HG03175 (cell line): ENCODE data around the gene GRAMD1A.
"Not testable (repeated sequence)": the region's sequence is repeated elsewhere in the genome, so short reads cannot be mapped to it uniquely, and the experiment has no call there.

Source experiments
- ATAC-seq: cut with Tn5 transposase; IDR thresholded peaks from one replicate; pipeline ENCODE4 v1.9.1; 2021; ENCODE audit warnings: mild to moderate bottlenecking, moderate library complexity; ENCODE audit not compliant: unreplicated experiment

GRAMD1A gene

DNA sequence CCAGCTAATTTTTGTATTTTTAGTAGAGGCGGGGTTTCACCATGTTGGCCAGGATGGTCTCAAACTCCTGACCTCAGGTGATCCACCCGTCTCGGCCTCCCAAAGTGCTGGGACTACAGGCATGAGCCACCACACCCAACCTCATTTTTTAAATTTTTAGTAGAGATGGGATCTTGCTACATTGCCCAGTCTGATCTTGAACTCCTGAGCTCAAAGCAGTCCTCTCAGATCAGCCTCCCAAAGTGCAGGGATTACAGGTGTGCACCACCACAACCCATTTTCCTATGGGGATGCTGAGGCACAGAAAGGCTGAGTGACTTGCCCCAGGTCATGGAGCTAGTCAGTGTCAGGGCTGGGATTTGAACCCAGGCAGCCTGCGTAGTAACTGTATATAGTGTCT is 51.1 kb downstream of the GRAMD1A start:
- ATAC-seq: not testable (repeated sequence)

DNA sequence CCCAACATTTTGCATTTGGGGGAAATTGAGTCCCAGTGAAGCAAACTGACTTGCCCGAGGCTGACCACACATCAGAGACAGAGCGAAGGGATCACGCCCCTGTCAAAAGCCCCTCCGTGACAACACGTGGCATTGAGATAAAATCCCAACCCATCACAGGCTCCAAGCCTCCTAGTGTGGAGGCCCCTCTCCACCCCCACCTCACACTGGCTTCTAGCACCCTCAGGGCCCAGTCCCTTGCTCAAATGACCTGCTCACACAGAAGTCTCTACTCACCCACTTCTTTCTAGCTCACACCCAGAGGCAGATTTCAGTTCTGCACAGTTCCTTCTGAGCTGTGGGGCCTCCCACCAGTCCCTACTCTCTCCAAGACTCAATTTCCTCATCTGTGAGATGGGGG is 51.7 kb downstream of the GRAMD1A start:
- no peak for ATAC-seq

DNA sequence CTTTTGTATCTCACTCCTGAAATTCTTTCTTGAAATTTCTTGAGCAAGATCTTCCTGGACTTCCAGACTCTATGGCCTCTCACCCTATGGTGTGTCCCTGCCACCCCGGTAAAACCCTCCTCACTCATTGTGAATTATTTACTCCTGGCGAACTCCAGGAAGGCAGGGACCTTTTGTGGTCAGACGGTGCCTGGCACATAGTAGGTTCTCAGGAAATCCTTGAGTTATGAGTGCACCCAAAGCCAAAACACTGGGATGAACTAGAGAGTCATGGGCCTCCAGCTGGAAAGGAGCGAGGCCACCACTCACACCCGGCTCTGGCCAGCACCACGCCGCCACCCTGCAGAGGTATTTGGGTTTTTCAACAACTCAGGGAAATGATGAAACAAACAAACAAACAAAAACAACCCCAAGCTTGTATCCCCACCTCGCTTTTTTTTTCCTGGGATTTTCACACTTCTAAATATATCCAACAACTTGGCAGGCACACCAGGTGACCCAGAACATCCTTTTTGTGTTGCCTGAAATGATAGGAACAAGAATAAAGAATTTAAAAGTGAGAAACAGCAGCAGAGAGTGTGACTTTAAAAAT is 52.6 kb downstream of the GRAMD1A start:
- no peak for ATAC-seq

DNA sequence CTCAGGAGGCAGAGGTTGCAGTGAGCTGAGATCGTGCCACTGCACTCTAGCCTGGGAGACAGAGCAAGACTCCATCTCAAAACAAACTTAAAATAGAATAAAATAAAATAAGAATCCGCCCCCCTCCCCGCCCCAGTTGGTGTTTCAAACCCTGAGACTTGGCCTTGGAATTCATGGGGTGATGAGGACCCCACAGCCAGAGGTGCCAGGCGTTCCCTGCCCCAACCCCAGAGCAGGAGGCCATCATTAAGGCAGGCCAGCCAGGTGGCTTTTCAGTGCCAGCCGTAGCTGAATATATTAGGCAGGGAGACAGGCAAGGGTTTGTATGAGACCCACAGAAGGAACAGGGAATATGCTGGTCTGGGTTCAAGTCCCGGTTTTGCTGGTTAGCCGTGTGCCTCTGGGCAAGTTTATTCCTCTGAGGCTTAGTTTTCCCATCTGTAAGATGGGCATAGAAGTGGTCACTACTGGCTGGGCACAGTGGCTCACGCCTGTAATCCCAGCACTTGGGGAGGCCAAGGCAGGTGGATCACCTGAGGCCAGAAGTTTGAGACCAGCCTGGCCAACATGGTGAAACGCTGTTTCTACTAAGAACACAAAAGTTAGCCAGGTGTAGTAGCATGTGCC is 53.7 kb downstream of the GRAMD1A start:
- no peak for ATAC-seq

DNA sequence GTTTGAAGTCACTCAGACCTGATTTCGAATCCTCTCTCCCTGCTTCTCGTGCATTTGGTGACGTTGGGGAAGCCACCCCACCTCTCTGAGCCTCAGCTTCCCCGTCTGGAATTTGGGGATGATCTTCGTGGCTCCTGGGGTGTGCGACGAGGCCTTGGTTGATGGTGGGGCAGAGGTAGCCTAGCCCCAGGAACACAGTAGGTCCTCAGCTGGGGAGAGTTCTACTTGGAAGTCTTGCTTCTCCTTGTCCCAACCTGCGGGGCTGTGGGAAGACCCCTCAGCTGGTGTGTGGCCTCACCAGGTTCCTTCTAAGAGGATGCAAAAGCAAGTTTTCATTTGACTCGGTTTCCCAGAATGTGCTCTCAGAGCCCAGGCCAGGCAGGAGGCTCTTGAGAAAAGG is 54.5 kb downstream of the GRAMD1A start:
- no peak for ATAC-seq

DNA sequence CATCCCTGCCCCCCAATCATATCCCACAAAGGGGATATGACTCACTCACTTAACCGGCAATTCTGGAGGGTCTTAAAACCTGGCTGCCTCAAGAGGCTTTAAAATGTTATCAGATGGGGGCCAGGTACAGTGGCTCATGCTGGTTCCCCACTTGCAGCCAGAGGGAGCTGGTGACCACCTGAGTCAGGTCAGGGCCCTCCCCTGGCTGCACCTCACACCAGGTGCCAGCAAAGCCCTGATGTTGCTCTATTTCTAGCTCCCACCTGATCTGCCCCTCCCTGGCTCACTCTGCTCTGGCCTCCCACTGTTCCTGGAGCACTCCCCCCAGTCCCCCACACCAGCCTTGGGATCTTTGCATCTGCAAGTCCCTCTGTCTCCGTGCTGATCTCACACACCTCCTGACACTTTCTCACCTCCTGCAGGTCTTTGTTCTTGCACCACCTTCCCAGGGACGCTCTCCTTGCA is 55.6 kb downstream of the GRAMD1A start:
- ATAC-seq: no peak

DNA sequence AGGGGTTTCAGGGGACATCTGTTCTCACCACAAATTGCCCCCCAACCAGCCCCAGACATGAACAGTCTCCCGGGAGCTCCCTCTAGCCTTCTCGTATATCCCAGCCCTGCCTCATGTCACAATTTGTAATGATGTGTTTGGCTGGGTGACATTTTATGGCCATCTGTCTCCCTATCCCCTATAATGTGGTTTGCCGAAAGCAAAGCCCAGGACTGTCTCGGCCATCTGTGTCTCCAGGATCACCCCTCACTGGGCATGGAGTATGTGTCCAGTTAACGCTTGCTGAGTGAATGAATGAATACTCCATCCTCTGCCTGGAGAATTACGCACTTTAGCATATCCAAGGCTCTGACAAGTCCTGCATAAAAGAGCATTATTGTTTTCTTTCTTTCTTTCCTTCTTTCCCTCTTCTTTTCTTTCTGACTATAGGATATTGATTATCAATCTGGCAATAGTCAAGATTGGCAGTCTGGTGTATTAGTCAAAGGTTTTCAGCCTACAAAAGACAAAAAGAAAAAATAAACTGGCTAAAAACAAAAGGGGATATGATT is 56.5 kb downstream of the GRAMD1A start:
- no peak for ATAC-seq

DNA sequence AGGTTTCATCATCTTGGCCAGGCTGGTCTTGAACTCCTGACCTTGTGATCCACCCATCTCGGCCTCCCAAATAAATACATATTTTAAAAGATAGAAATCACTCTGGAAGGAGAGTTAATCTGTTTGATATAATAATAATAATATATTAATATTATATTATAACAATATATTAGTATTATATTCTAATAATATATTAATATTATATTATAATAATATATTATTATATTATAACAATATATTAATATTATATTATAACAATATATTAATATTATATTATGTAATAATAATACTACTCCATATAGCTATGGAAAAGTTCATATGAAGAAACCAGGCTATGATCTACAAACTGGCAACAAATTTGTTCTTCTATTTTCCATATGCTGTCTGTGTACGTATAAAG is 58.2 kb downstream of the GRAMD1A start:
- ATAC-seq: no peak

DNA sequence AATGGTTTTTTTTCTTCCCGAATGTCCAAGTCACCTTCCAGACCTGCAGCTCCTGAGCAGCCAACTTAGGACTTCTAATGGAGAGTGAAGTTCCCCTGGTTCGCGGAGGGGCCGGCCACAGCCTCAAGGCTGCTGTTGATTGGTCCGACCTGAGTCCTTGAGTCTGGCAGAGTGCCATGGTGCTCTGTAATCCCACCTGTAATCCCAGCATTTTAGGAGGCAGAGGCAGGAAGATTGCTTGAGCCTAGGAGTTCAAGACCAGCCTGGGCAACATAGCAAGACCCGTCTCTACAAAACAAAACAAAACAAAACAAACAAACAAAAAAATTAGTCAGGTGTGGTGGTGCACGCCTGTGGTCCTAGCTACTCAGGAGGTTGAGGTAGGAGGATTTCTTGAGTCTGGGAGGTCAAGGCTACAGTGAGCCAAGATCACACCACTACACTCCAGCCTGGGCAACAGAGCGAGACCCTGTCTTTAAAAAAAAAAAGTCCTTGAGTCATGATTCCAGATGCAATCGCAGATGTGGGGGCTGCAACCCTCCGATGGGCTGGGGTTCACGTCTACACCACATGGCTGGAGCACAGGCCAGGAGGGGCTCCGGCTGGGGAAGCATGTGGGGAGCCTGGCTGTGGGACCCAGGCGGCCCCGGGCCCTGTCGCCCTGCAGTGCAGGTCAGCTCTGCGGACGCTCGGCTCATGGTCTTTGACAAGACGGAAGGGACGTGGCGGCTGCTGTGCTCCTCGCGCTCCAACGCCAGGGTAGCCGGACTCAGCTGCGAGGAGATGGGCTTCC is 59.1 kb downstream of the GRAMD1A start:
- ATAC-seq: no peak

DNA sequence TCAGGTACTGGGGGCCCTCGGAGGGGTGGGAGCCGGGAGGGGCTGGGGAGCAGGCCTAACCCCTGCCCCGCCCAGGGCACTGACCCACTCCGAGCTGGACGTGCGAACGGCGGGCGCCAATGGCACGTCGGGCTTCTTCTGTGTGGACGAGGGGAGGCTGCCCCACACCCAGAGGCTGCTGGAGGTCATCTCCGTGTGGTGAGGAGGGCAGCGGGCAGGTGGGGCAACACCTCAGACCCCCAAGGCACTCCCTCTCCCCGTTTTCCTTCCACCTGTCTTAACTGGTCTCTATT is 59.6 kb downstream of the GRAMD1A start:
- no peak for ATAC-seq

DNA sequence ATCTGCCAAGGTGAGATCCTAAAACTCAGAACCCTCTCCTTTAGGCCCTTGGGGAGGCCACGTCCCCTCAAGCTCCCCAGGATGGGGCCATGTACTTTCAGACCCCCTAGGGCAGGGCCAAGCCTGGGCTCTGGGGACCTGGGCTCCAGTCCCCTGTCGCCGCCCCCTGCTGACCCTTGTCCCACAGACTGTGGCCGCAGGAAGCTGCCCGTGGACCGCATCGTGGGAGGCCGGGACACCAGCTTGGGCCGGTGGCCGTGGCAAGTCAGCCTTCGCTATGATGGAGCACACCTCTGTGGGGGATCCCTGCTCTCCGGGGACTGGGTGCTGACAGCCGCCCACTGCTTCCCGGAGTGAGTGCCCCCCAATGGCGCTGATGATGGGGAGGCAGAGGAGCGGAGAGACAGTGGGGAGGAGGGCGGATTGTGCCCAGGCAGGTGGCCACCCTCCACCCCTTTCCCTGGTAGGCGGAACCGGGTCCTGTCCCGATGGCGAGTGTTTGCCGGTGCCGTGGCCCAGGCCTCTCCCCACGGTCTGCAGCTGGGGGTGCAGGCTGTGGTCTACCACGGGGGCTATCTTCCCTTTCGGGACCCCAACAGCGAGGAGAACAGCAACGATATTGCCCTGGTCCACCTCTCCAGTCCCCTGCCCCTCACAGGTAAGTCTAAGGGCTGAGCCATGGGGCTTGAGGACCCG is 60.2 kb downstream of the GRAMD1A start:
- ATAC-seq: no peak

DNA sequence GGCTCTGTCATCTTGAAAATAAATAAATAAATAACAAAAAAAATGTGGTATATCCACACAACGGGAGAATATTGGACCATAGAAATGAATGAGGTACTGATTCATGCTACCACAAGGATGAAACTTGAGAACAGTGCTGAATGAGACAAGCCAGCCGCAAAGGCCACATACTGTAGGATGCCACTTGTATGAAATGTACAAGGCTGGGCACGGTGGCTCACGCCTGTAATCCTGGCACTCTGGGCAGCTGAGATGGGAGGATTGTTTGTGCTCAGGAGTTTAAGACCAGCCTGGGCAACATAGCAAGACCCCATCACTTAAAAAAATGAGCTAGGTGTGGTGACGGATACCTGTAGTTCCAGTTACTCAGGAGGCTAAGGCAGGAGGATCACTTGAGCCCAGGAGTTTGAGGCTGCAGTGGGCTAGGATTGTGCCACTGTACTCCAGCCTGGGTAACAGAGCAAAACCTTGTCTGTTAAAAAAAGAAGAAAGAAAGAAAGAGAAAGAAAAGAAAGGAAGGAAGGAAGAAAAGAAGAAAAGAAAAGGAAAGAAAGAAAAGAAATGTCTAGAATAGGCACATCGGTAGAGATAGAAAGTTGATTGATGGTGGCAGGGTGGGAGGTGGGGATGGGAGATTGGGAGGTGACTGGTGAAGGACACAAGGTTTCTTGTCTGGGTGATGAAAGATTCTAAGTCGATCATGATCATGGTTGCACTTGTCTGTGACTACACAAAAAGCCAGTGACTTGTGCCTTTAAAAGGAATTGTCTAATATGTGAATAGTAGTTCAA is 61.7 kb downstream of the GRAMD1A start:
- ATAC-seq: no peak

DNA sequence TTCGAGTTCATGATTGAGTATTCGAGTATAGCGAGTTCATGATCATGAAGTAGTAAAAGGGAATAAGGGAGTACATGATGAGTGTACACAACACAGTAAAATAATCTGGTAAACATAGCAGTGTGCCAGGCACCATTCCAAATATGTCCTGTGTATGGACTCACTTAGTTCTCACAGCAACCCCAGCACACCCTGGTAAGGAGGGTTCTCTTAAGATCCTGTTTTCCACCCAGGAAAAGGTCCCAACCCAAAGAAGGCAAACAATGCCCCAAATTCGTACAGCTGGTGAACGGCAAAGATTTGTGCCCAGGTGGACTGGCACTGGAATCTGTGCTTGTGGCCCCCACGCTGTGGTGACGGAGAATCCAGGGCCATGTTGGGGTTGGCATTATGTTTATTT is 62.8 kb downstream of the GRAMD1A start:
- ATAC-seq: no peak

DNA sequence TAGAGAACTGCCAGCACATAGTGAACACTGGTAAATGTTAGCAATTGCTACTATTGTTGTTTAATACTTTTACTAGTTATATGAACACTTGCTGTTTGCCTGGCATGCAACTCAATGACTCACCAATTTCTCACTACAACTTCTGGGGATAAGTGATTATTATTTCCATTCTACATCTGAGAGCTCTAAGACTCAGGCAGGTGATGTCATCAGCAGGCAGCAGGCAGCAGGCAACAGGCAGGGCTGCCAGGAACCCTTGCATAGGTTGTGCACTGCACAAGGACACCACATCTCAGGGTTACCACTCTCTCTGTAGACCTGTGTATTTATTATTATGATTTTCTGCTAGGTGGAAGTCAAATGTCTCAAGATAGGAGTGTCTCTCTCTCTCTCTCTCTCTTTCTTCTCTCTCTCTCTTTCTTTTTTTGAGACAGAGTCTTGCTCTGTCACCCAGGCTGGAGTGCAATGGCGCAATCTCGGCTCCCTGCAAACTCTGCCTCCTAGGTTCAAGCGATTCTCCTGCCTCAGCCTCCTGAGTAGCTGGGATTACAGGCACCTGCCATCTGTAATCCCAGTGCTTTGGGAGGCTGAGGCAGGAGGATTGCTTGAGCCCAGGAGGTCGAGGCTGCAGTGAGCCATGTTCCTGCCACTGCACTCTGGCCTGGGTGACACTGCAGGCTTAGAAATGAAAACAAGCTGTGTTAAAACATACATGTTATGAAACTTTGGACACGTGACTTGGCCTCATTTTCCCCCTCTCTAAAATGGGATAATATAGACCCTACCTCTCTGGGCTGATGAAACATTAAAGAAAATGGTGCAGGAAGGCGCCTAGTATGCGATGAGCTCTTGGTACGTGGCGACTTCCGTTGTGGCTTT is 64.1 kb downstream of the GRAMD1A start:
- no peak for ATAC-seq

DNA sequence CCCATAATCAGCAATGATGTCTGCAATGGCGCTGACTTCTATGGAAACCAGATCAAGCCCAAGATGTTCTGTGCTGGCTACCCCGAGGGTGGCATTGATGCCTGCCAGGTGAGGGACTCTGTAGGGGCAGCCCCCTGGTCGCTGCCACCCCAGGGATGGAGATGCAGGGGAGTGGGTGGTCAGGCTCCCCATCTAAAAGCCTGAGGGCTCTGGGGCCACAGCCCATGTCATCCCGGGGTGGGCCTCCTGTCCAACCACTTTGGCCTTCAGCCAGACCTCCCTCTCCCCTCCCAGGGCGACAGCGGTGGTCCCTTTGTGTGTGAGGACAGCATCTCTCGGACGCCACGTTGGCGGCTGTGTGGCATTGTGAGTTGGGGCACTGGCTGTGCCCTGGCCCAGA is 65.5 kb downstream of the GRAMD1A start:
- no peak for ATAC-seq

DNA sequence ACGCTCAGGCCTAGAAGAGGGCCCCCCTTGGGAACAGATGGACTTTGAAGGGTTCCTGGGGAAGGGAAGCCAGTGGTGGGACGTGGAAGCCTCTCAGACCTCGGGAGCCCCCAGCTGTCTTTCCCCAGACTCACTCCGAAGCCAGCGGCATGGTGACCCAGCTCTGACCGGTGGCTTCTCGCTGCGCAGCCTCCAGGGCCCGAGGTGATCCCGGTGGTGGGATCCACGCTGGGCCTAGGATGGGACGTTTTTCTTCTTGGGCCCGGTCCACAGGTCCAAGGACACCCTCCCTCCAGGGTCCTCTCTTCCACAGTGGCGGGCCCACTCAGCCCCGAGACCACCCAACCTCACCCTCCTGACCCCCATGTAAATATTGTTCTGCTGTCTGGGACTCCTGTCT is 66.0 kb downstream of the GRAMD1A start:
- ATAC-seq: no peak

DNA sequence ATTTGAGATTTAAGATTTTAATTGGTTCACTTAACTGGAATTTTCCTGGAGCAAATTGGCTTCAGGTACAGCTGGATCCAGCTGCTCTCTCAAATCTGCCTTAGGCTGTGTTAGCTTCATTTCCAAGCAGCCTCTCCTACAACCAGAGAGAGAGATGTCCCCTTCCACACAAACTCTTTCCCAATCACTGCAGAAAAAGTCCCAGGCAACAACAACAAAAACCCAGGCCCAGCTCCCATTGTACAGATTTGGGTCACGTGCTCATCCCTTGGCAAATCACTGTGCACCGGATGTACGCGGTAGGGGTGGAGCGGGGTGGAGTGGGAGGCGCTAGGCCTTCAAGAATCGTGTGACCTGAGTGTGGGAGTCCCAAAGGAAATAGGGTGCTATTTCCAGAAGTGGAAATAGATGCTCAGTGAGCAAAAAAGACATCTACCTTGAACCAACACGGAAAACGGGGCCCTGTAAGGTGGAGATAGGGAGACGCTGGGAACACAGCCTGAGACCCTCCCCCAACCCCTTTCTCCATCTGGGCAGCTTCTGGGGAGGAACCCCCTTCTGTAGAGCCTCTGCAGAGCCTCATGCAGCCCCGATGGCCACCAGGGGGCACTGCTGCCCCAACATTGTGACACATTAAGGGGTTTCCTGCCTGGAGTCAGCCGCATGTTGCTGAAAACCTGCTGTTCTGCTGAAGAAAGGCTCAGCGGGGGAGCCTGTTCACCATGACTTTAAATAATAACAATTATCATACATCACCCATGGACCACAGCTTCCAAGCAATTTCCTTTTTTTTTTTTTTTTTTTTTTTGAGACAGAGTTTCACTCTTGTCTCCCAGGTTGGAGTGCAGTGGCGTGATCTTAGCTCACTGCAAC is 66.8 kb downstream of the GRAMD1A start:
- peak; percentile 82 for ATAC-seq

DNA sequence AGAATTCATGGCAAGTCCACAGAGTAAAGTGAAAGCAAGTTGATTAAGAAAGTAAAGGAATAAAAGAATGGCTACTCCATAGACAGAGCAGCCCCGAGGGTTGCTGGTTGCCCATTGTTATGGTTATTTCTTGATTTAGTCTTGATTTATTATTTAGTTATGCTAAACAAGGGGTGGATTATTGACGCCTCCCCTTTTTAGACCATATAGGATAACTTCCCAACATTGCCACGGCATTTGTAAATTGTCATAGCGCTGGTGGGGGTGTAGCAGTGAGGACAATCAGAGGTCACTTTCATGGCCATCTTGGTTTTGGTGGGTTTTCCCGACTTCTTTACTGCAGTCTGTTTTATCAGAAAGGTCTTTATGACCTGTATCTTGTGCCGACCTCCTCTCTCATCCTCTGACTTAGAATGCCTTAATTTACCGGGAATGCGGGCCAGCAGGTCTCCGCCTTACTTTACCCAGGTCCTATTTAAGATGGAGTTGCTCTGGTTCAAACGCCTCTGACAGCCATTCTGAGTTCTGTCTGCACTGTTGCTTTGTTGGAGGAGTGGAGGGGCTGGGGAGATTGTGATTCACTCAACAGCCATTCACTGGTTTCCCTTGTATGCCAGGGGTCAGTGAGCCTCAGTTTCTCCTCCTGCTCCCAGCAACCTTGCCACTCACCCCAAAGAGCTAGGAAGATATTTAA is 69.0 kb downstream of the GRAMD1A start:
- ATAC-seq: no peak
